ENCODE measurements around the gene MKLN1. TPM values are rescaled to one million over a fixed set of nuclear protein-coding genes. Genes with fewer than 3 reads are reported as not detected.
"Not testable (repeated sequence)": the region's sequence is repeated elsewhere in the genome, so short reads cannot be mapped to it uniquely, and the experiment has no call there.

MKLN1 gene
- total and polyA plus RNA-seq, 5 donors: 16.9 to 54.8 (median 52.8) TPM

GRCh38 chr7:131436384-131436783 lies 108.7 kb downstream of the MKLN1 start:
- H3K9me3 ChIP-seq (ENCODE audit: control insufficient read depth, low read length): no peaks in the 10 kb centered on the region

DNA sequence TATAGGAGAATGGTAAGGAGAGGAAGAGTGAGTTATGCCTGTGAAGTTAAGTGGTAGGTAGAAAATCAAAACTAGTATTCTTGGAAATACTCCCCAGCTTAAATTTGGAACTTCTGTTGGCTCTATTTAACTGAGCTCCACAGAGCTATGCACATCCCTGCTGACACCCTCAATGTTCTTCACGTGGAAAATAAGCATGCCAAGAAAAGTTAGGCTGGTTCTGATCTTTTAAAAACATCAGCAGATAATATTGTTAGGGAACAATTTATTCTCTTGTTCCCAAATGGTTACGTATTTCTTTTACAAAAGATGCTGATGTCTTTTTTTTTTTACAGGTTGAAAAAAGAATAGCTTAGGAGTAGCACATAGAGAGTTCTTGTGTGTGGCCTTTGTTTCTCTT lies 111.3 kb downstream of the MKLN1 start:
- Histone ChIP-seq H3K27me3 (ENCODE audit: control insufficient read depth, insufficient read depth) (no peaks in the 10 kb centered on the region), H3K9me3 (ENCODE audit: control insufficient read depth, low read length) (no peaks in the 10 kb centered on the region), H3K4me3 (ENCODE audit: low read length) (no peak overlapping the region), H3K27ac (ENCODE audit: low read length) (no peak overlapping the region), H3K4me1 (ENCODE audit: control insufficient read depth, insufficient read depth, low read length) (no peaks in the 10 kb centered on the region)
- DNase-seq: no peak
- intact Hi-C loops (cut with DNase I): no loop called here
- peak in 1 of 2 donors; percentile 50 for ATAC-seq
- 52% methylated on average over 2 of the region's 2 CpGs for WGBS

More at GRCh38 chr7:131436384-131436783, 108.7 kb downstream of the MKLN1 start:
- H3K4me3 ChIP-seq (ENCODE audit: low read length): no peak overlapping the region
- no peaks in the 10 kb centered on the region for H3K4me1 ChIP-seq (ENCODE audit: control insufficient read depth, insufficient read depth, low read length)
- no peak overlapping the region for H3K27ac ChIP-seq (ENCODE audit: low read length)
- H3K27me3 ChIP-seq (ENCODE audit: control insufficient read depth, insufficient read depth): no peaks in the 10 kb centered on the region
- DNase-seq (no peak), ATAC-seq (peak in 1 of 2 donors; percentile 76)
- 52% methylated on average over 3 of the region's 3 CpGs for WGBS
- intact Hi-C loops (cut with DNase I): no loop called here

DNA sequence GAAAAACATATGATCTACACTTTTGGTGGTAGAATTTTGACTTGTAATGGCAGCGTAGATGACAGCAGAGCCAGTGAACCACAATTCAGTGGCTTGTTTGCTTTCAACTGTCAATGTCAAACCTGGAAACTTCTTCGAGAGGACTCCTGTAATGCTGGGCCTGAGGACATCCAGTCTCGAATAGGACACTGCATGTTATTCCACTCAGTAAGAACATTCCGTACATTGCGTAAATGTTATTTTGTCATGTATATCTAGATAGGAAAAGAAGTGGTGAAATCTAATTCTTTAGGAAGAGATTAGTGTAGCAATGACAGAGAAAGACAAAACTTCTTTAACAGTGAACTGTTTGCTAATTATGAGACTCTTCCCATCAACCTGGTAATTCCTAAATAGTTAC lies 115.8 kb downstream of the MKLN1 start:
- DNase-seq: no peak
- 94% methylated on average over 5 of the region's 5 CpGs for WGBS
- H3K27ac ChIP-seq (ENCODE audit: low read length): no peak overlapping the region
- no peak overlapping the region for H3K4me3 ChIP-seq (ENCODE audit: low read length)
- H3K9me3 ChIP-seq (ENCODE audit: control insufficient read depth, low read length): no peaks in the 10 kb centered on the region
- ATAC-seq: no peak
- intact Hi-C loops (cut with DNase I): no loop called here
- H3K4me1 ChIP-seq (ENCODE audit: control insufficient read depth, insufficient read depth, low read length): no peaks in the 10 kb centered on the region
- no peaks in the 10 kb centered on the region for H3K27me3 ChIP-seq (ENCODE audit: control insufficient read depth, insufficient read depth)

- DNase-seq (no peak), ATAC-seq (no peak)
- Histone ChIP-seq H3K4me1 (ENCODE audit: control insufficient read depth, insufficient read depth, low read length) (no peaks in the 10 kb centered on the region), H3K9me3 (ENCODE audit: control insufficient read depth, low read length) (no peaks in the 10 kb centered on the region), H3K27ac (ENCODE audit: low read length) (no peak overlapping the region), H3K4me3 (ENCODE audit: low read length) (no peak overlapping the region), H3K27me3 (ENCODE audit: control insufficient read depth, insufficient read depth) (no peaks in the 10 kb centered on the region)
- 88% methylated on average over 1 of the region's 1 CpG for WGBS
- intact Hi-C loops (cut with DNase I): no loop called here
These were observed 117.0 kb downstream of the MKLN1 start for GRCh38 chr7:131444683-131445082.

GRCh38 chr7:131449373-131449902 lies 121.8 kb downstream of the MKLN1 start:
- intact Hi-C loops (cut with DNase I): no loop called here
- DNase-seq (no peak), ATAC-seq (no peak)
- WGBS: 100% methylated on average over 2 of the region's 2 CpGs
- Histone ChIP-seq H3K27me3 (ENCODE audit: control insufficient read depth, insufficient read depth) (no peaks in the 10 kb centered on the region), H3K4me3 (ENCODE audit: low read length) (no peak overlapping the region), H3K9me3 (ENCODE audit: control insufficient read depth, low read length) (no peaks in the 10 kb centered on the region), H3K4me1 (ENCODE audit: control insufficient read depth, insufficient read depth, low read length) (no peaks in the 10 kb centered on the region), H3K27ac (ENCODE audit: low read length) (no peak overlapping the region)

DNA sequence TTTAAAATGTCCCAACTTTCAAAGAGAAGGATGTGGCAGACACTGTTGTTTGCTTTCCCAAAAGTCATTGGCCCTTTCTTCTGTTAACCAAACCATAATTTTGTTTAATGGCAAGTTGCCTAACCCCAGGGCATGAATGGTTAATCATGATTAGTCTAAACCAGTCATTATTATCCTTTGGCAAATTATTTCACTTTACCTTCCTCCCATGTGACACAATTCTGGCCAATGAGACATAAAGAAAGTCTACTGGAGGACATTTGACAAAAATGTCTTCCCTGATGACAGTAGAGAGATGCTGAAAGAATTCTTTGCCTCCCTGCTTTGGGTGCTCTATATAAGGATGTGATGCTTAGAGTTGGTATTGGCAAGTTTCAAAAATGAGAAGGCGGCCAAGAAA lies 126.8 kb downstream of the MKLN1 start:
- DNase-seq (no peak), ATAC-seq (no peak)
- 95% methylated on average over 1 of the region's 1 CpG for WGBS
- intact Hi-C loops (cut with DNase I): no loop called here
- Histone ChIP-seq H3K9me3 (ENCODE audit: control insufficient read depth, low read length) (no peaks in the 10 kb centered on the region), H3K27ac (ENCODE audit: low read length) (no peak overlapping the region), H3K27me3 (ENCODE audit: control insufficient read depth, insufficient read depth) (no peaks in the 10 kb centered on the region), H3K4me1 (ENCODE audit: control insufficient read depth, insufficient read depth, low read length) (no peaks in the 10 kb centered on the region), H3K4me3 (ENCODE audit: low read length) (no peak overlapping the region)

GRCh38 chr7:131455001-131455400 lies 127.3 kb downstream of the MKLN1 start:
- H3K9me3 ChIP-seq (ENCODE audit: control insufficient read depth, low read length): no peaks in the 10 kb centered on the region
- no peak overlapping the region for H3K27ac ChIP-seq (ENCODE audit: low read length)
- no peak overlapping the region for H3K4me3 ChIP-seq (ENCODE audit: low read length)
- intact Hi-C loops (cut with DNase I): no loop called here
- no peaks in the 10 kb centered on the region for H3K4me1 ChIP-seq (ENCODE audit: control insufficient read depth, insufficient read depth, low read length)
- 59% methylated on average over 2 of the region's 2 CpGs for WGBS
- H3K27me3 ChIP-seq (ENCODE audit: control insufficient read depth, insufficient read depth): no peaks in the 10 kb centered on the region
- DNase-seq: no peak
- ATAC-seq: no peak

DNA sequence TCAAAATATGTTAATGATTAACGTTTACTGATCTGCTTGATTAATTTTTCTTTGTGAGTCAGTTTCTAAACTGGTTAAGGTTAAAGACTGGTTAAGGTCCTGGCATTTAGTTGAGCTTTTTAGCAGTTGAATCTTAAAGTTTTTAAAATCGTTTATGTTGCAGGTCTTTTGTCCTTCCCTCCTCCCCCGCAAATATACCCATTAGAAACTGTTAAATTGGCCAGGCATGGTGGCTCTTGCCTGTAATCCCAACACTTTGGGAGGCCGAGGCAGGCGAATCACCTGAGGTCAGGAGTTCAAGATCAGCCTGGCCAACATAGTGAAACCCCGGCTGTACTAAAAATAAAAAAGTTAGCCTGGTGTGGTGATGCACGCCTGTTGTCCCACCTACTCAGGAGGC lies 127.9 kb downstream of the MKLN1 start:
- no peaks in the 10 kb centered on the region for H3K4me1 ChIP-seq (ENCODE audit: control insufficient read depth, insufficient read depth, low read length)
- no peak overlapping the region for H3K4me3 ChIP-seq (ENCODE audit: low read length)
- ATAC-seq: no peak
- intact Hi-C loops (cut with DNase I): no loop called here
- H3K27ac ChIP-seq (ENCODE audit: low read length): no peak overlapping the region
- WGBS: 79% methylated on average over 7 of the region's 7 CpGs
- no peak for DNase-seq
- H3K27me3 ChIP-seq (ENCODE audit: control insufficient read depth, insufficient read depth): no peaks in the 10 kb centered on the region
- H3K9me3 ChIP-seq (ENCODE audit: control insufficient read depth, low read length): no peaks in the 10 kb centered on the region

- DNase-seq: no peak
- no peak overlapping the region for H3K27ac ChIP-seq (ENCODE audit: low read length)
- WGBS: 94% methylated on average over 3 of the region's 3 CpGs
- no peaks in the 10 kb centered on the region for H3K27me3 ChIP-seq (ENCODE audit: control insufficient read depth, insufficient read depth)
- no peak for ATAC-seq
- no peak overlapping the region for H3K4me3 ChIP-seq (ENCODE audit: low read length)
- no peaks in the 10 kb centered on the region for H3K9me3 ChIP-seq (ENCODE audit: control insufficient read depth, low read length)
- intact Hi-C loops (cut with DNase I): no loop called here
- no peaks in the 10 kb centered on the region for H3K4me1 ChIP-seq (ENCODE audit: control insufficient read depth, insufficient read depth, low read length)
These were observed 128.7 kb downstream of the MKLN1 start for GRCh38 chr7:131456338-131456737.

DNA sequence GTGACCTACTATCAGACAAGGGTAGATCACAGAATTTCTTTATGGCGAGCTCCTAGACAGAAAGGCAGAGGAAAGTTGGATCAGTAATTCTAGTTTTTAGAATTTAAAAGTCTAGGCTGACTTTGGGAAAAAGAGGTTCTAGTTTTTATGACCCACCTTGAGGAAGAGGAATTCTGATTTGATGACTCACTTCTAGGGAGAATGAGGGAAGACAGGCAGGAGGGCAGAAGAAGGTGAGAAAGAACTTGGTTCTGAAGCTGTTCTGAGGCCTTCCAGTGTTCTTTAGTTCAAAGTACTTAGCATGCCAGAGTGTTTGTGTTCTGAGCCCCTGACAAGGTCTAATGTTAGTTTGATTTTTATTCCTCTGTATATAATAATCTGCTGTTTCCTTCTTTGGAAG lies 131.6 kb downstream of the MKLN1 start:
- DNase-seq (no peak), ATAC-seq (no peak)
- H3K27me3 ChIP-seq (ENCODE audit: control insufficient read depth, insufficient read depth): no peaks in the 10 kb centered on the region
- H3K4me3 ChIP-seq (ENCODE audit: low read length): no peak overlapping the region
- H3K4me1 ChIP-seq (ENCODE audit: control insufficient read depth, insufficient read depth, low read length): no peaks in the 10 kb centered on the region
- intact Hi-C loops (cut with DNase I): no loop called here
- H3K9me3 ChIP-seq (ENCODE audit: control insufficient read depth, low read length): no peaks in the 10 kb centered on the region
- no peak overlapping the region for H3K27ac ChIP-seq (ENCODE audit: low read length)
- WGBS: 92% methylated on average over 1 of the region's 1 CpG

DNA sequence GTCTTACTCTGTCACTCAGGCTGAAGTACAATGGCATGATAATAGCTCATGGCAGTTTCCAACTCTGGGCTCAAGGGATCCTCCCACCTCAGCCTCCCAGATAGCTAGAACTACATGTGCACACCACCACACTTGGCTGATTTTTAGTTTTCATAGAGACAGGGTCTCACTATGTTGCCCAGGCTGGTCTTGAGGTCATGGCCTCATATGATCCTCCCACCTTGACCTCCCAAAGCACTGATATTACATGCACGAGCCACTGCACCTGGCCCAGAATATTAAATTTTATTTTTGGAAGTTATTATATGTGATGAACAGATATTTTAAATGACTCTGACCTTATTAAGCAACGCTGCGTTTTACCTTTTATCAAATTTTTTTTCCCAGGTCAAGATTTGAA lies 134.4 kb downstream of the MKLN1 start:
- Histone ChIP-seq H3K4me1 (ENCODE audit: control insufficient read depth, insufficient read depth, low read length) (no peaks in the 10 kb centered on the region), H3K27me3 (ENCODE audit: control insufficient read depth, insufficient read depth) (no peaks in the 10 kb centered on the region), H3K9me3 (ENCODE audit: control insufficient read depth, low read length) (no peaks in the 10 kb centered on the region), H3K27ac (ENCODE audit: low read length) (no peak overlapping the region), H3K4me3 (ENCODE audit: low read length) (no peak overlapping the region)
- DNase-seq (no peak), ATAC-seq (no peak)
- 97% methylated on average over 3 of the region's 3 CpGs for WGBS
- intact Hi-C loops (cut with DNase I): no loop called here

GRCh38 chr7:131462715-131463114 lies 135.0 kb downstream of the MKLN1 start:
- H3K9me3 ChIP-seq (ENCODE audit: control insufficient read depth, low read length); H3K27me3 ChIP-seq (ENCODE audit: control insufficient read depth, insufficient read depth); intact Hi-C loops (cut with DNase I); H3K27ac ChIP-seq (ENCODE audit: low read length); H3K4me3 ChIP-seq (ENCODE audit: low read length); ATAC-seq; H3K4me1 ChIP-seq (ENCODE audit: control insufficient read depth, insufficient read depth, low read length); DNase-seq: not testable (repeated sequence)

Data from right cardiac atrium (tissue), 5 donors.